DLD1 (cell line): ENCODE data around the gene UBN2.

Source experiments
- in situ Hi-C: cut with HindIII; loops from 2 replicates; pipeline ENCODE4 v1.10.0; 2017; ENCODE audit warnings: low sequenced_read_pairs

UBN2 gene

DNA sequence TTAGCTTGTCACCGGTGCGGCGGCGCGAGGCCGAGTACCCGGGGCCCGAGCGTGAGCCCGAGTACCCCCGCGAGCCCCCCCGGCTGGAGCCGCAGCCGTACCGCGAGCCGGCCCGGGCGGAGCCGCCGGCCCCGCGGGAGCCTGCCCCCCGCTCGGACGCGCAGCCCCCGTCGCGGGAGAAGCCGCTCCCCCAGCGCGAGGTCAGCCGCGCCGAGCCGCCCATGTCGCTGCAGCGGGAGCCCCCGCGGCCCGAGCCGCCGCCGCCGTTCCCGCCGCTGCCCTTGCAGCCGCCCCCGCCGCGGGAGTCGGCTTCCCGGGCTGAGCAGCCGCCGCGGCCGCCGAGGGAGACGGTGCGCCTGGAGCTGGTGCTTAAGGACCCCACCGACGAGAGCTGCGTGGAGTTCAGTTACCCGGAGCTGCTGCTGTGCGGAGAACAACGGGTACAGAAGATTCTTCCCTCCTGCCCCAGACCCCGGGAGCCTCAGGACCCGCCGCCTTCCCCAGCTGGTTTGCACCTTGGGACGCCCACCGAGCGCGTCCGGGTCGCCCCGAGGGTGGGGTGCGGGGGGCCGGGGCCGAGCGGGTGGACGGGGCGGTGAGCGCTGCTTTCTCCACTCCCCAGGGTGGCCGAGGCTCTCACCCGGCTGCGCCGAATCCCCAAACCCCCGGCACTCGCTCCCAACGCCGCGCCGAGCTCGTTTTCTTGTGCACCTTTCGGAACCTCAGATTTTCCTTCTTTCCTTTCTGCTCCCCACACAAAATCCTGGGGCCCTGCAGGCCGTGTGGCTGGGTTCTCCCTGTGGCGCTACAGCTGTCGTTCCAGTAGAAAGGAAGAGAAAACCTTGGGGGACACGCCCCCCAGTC is 708 bp downstream of the UBN2 start:
- in situ Hi-C loops, result no loop called here

DNA sequence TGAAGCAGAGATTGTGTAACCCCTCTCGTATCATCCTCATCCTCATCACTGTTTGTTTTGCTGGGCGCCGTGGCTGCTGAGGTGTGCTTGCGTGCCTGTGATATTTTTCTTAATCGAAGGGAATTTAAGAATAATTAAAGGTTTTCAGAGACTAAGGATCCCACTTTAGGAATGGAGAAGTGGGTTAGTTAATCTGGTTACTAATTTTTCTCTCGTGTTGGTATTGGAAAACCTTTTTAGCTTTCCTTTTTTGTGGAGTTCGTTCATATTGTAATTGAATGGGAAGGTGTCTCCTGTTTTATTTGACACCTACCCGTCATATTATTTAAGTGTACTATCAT is 1.3 kb downstream of the UBN2 start:
- in situ Hi-C loops, result no loop called here

DNA sequence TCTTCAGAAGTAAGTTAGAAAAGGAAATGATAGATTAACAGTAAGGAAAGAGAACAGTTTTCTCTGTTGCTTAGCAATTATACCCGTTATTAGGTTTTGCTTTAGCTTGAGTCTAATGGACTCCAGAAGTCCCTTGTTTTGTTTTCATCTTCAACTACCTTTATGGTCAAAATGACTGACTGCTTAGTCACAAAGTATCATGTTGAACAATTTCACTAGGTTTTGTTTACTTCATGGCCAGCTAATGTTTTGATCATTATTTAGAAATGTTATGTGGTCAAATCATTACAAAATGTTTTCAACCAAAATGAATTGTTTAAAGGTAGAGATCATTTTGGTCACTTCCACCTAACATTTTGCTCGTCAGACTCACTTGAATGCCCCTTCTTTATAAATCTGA is 1.9 kb downstream of the UBN2 start:
- in situ Hi-C loops, result no loop called here

DNA sequence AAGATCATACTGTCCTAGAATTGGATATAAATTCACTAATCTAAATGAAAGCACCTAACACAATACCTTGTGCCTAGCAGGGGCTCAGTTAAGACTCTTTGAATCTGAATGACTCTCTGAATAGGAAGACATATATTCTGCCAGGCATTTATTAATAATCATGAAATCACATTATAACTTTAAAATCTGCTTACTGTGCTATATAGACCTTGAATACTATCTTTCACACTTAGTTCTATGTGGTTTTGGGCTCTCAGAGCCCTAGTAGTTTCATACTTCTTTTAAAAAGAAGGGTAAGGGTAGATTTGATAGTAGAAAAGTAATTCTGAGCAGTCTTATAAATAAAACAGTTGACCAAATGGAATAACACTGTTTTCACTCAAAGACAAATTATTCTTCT is 10.2 kb downstream of the UBN2 start:
- in situ Hi-C loops, result no loop called here

DNA sequence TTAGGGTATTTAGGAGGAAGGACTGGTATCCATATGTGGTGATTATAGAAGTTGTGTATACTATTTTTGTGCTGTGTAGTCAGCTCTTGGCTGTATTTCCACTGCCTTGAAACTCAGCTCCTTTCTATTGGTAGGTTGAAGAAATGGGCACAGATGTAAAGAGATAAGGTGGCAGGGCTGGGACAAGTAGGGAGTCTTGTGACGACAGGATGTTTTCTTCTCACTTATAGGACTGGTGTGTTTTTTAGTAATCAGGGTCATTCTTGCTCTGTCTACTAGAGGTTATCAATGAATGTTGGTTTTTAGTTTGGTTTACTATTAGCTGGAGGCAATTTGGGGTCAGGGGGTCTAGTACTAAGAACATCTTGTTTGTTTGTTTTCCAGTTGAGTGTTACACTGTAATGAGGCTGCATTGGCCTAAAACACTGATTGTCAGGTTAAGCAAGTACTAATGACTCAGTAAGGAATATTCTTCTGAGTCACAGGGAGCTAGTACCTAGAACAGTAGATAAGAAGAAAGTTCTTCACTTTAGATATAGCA is 11.8 kb downstream of the UBN2 start:
- in situ Hi-C loops, result no loop called here

DNA sequence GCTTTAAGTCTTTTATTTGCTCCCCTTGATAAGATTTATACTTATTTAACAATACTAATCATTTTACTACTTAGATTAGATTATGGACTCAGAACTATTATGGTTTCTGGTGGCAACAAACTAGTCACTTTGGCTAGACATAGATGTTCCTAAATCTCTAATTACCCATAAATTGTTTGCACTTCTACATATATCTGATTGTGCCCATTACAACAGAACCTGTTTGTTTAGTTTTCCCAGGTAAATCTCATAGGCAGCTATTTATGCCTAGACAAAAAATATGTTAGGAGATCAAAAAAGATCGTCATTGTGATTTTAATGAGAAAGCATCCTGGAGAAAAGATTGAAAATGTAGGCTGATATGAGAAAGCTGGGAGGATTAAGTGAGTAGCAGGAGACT is 14.4 kb downstream of the UBN2 start:
- in situ Hi-C loops, result no loop called here

DNA sequence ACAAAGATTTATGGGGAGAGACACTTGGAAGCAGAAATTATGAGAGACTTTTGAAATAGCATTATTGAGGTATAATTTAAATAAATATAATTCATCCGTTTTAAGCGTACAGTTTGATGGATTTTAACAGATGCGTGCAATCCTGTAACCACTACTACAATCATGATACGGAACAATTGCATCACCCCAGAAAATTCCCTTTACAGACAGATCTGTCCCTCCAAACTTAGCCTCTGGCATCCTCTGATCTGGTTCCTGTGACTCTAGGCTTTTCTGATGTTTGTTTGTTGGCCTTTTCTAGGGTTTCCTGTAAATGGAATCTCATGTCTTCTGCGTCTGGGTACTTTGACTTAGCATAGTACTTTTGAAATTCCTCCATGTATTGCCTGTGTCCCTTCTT is 15.5 kb downstream of the UBN2 start:
- in situ Hi-C loops, result no loop called here

DNA sequence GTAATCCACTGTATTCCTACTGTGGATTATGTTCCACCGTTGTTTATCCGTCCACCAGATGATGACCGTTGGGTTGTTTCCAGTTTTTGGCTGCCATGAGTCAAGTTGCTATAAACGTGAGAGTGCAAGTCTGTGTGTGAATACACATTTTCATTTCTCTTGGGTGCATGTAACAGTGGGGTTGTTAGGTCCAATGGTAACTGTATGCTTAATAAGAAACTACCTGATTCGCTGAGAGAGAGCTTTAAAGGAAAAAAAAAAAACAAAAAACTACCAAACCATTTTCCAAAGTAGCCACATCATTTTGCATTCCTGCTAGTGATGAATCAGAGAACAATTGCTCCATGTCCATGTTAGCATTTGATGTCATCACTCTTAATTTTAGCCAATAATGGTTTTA is 15.9 kb downstream of the UBN2 start:
- in situ Hi-C loops, result no loop called here

DNA sequence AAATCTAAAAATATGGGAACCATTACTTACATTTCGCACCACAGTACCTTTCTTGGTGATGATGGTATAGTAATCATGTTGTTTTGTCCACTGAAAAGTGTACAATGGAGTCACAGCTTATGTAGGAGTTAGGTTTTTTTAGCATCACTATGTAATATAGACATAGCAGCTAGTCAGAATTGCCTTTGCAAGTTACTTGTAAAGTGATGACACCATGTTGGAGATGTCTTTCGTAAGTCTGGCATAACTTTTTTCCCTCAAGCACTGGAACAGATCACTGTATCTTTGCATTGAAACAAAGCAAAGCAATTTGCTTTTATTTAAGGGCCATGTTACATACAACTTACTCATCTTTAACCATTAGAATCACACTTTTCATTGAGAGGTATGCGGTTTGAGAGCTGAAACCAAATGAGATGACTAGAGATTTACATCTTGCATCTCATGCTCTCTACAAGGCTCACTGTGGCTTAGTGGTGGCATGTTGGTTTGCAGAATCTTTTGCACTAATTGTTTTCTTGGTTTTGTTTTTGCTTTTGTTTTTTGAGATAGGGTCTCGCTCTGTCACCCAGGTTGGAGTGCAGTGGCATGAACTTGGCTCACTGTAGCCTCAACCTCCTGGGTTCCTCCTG is 18.3 kb downstream of the UBN2 start:
- in situ Hi-C loops, result no loop called here

DNA sequence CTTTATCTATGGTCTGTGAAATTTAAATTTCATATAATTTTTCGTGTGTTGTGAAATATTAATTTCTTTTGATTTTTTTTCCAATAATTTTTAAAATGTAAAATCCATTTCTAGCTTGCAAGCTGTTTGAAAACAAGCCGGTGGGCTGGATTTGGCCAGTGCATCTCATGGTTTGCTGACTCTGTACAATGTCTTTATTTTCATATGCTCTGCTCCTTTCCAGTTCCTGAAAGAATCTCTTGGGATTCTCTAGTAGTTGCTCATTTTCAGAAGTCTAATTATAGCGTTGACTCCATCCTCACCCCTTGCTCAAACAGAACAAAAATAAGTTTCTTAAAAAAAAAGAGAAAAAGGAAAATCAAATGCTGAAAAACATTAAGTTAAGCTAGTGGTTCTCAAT is 21.4 kb downstream of the UBN2 start:
- in situ Hi-C loops, result no loop called here

DNA sequence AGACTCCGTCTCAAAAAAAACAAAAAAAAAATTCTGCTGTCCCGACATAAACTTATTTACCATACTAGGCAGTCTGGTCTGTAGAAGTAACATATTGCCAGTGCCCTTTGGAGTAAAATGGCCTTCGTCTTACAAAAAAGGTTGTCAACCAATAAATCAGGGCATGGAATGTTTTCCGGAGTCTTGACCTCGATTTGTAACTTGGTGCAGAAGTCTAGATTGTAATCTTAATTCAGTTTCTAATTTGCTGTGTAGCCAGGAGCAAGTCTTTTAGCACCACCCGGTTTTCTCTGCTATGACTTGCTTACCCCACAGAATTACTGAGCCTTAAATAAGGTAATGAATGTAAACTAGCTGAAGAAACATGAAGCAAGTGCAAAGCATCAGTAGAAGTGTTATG is 23.2 kb downstream of the UBN2 start:
- in situ Hi-C loops, result no loop called here

DNA sequence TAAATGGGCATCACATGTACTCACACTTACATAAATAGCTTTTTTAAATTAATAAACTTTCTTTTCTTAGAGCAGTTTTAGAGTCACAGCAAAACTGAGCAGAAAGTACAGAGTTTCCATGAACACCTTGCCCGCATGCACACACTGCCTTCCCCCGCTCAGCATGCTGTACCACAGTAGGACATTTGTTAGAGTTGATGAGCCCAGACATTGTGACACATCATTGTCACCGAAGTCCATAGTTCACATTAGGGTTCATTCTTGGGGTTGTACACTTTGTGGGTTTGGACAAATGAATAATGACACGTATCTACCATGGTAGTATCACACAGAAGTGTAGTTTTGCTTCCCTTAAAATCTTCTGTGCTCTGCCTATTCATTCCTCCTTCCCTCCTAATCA is 23.7 kb downstream of the UBN2 start:
- in situ Hi-C loops, result no loop called here

DNA sequence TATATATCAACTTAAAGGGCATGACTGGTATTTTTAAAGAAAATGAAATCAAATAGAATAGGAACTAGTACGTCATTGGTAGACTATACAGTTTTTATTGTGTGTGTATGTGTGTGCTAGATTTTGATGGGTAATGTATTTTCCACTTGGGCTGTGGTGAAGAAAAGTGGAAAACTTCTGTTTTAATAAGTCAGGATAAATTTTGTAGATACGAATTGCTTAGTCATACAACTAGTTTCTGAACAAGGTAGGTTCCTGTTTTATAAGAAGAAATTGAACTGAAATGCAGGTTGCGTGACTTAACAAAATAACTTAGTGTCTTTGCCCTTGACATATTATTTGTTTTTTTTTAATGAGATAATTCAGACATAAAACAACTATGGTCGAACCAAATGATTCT is 24.3 kb downstream of the UBN2 start:
- in situ Hi-C loops, result no loop called here

DNA sequence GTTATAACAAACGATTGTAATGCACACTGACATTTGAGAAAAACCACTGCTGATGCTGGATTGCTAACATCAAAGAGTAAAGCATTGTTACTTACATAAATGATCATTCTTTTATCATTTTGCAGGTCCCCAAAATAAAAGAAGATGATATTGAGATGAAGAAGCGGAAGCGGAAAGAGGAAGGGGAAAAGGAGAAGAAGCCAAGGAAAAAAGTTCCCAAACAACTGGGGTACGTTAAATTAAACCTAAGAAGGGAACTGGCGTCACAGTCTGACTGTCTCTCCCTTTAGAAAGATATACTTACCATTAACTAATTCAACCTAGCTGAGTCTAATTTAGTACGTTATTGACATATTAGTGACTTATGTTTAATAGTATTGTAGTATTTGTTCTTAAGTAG is 28.1 kb downstream of the UBN2 start:
- in situ Hi-C loops, result no loop called here

DNA sequence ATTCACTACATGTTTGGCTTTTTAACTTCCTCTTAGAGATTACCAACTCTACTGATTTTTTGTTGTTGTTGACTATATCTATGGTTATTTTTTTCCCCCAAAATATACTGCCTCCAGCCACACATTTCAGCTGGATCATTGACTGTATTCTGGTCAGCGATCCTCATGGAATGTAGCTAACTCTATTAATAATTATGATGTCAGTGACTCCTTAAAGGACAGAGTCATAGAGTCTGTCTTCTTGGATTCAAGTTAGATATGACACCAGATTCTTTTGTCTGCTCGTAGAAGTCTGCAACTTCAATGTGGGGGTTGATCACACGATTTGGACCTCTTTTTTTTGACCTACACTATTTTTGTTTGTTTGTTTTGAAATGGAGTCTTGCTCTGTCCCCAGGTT is 33.2 kb downstream of the UBN2 start:
- in situ Hi-C loops, result no loop called here

DNA sequence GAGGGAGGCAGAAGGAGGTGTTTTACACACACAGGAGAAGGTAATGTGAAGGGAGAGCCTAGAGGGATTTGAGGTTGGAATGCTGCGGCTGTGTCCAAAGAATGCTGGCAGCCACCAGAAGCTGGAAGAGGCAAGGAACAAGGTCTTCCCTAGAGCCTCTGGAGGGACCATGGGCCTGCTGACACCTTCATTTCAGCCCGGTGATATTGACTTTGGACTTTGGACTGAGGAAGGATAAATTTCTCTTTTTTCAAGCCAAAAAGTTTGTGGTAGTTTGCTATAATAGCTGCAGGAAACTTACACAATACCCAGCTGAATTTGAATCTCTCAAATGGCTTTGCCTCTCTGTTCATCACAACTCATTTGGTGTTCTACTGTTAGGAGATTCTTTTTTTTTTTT is 34.6 kb downstream of the UBN2 start:
- in situ Hi-C loops, result no loop called here

DNA sequence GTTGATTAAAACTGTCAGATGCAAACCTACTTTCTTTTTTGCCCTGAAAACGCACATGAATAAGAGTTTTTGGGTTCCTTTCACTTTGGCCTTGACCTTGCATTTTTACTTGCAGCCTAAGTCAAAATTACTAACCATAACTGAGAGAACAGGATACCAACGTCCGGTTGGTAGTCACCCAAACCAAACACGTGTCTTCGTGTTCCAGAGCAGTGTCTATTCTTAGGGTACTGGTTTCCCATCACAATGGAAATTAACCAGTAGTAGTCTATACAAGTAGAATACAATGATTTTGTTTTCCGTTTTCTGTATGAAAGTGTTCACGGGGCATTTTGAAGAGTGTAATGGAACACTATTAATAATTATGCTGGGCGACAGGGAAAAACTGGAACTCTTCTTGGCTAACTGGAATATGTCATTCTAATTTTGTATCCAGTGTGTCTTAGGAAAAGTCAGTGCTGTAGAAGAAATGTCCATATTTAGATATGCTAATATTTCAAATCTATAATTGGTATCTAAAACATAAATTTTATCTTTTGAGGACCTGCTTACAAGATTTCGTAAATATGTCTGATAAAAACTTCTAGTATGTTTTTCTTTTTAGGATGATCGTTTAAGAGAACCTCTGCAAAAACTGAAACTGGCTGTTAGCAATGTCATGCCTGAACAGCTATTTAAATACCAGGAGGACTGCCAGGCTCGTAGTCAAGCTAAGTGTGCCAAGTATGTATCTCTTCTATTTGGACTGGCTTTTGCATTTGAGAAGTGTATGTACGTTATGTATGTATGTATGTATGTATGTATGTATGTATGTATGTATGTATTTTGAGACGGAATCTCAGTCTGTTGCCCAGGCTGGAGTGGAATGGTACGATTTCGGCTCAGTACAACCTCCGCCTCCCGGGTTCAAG is 40.9 kb downstream of the UBN2 start:
- in situ Hi-C loops, result no loop called here

DNA sequence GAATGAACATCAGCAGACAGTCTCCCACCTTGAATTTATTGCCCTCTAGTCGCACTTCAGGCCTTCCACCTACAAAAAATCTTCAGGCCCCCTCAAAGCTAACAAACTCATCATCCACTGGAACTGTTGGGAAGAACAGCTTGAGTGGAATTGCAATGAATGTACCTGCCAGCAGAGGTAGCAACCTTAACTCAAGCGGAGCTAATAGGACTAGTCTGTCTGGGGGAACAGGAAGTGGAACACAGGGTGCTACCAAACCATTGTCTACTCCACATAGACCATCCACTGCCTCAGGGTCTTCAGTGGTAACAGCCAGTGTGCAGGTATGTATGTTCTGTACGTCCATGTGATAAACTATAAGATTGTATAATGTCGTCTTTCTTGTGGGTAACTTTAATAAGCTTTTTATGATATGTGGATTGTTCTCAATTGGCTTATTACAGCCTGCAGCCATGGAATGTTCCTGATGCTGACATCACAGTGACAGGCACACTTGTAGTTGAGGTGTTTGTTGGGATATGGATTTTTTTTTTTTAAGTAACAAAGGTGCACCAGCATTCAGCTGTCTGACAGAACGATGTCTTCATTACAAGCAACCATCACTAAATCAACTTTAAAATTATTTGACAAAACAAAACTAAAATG is 53.3 kb downstream of the UBN2 start:
- in situ Hi-C loops, result no loop called here

DNA sequence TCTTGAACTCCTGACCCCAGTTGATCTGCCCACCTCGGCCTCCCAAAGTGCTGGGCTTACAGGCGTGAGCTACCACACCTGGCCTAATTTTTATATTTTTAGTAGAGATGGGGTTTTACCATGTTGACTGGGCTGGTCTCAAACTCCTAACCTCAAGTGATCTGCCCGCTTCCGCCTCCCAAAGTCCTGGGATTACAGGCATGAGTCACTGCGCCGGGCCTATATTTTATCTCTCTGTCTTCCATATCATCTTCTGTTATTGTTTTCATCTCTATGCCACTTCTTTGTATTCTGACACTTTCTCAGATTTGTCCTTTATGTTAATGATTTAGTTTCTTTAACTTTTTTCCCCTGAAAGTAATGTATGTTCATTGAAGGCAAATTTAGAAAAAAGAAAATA is 55.1 kb downstream of the UBN2 start:
- in situ Hi-C loops, result no loop called here

DNA sequence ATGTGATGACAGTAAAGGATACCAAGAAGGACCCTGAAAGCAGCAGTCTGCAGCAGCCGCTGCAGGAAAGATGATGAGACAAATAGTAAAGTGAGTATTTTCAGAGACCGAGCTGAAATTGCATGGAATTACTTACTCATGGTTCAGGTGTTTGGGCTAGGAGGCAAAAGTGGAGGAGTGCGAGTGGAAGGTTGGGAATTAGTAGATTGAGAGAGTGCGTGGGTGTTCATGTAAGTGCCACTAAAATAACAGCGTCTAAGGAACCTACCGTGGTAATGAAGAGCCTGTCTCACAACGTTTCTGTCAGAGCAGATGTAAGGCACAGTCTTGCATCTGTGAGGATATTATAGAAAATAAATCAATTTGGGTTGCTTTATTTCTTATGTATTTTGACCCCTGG is 61.8 kb downstream of the UBN2 start:
- in situ Hi-C loops, result no loop called here

DNA sequence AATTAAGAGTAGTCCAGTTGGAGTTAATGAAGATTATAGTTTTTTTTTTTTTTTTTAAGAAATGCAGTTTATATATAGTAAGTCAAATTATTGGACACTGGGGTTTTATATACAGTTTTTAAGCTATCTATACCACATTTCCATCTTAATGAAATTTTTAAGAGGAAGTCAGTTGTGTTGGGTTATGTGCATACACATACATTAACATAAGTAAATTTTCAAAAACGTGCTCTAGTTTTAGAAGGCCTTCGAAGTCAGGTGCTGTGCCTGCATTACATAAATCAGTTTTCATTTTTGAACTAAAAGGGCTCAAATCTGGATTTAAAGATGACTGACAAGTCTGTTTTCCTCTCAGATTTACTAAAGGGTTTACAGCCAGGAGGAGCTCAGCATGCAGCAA is 62.5 kb downstream of the UBN2 start:
- in situ Hi-C loops, result no loop called here
